CD4-positive, alpha-beta T cell (primary cell): ENCODE results near the gene TPD52L1. TPM values are rescaled to one million over a fixed set of nuclear protein-coding genes. Genes with fewer than 3 reads are reported as not detected.
"Not testable (repeated sequence)": the region's sequence is repeated elsewhere in the genome, so short reads cannot be mapped to it uniquely, and the experiment has no call there.

Source experiments
- ATAC-seq: fragments of 200-7000 bp; cut with Tn5 transposase; one replicate; pipeline ENCODE4 v1.10.0; 2022; ENCODE audit warnings: mild to moderate bottlenecking; ENCODE audit not compliant: poor library complexity
- CTCF ChIA-PET: fragments of 350-600 bp; sonication (Branson Sonifier 250); formaldehyde crosslinking; loops from one replicate; lab custom pipeline; 2021; ENCODE audit warnings: antibody characterized with exemption, inconsistent platforms; lab: Charles Lee
- POLR2A ChIA-PET: fragments of 350-600 bp; sonication (Branson Sonifier 250); formaldehyde crosslinking; loops from one replicate; lab custom pipeline; 2021; ENCODE audit warnings: antibody characterized with exemption, inconsistent platforms; lab: Charles Lee
- DNase-seq, 14 experiments: peaks; one replicate each; pipeline ENCODE4 v3.0.0-alpha.2; 2013 to 2020; ENCODE audit warnings: mixed read lengths in 2 of 14
- H3K27ac ChIP-seq, 2 donors: one replicate each; pipeline versions ENCODE4 v1.5.1 to v1.7.0; 2013; ENCODE audit warnings: low read length in 2 of 2, low read depth in 1 of 2, mild to moderate bottlenecking in 1 of 2
- H3K27me3 ChIP-seq, 2 experiments: 1 replicate in 1 of 2; 2 replicates in 1 of 2; pipeline versions ENCODE4 v1.6.1 to v1.7.0; 2013; ENCODE audit warnings: low read length in 2 of 2, control low read depth in 1 of 2, mild to moderate bottlenecking in 1 of 2, moderate library complexity in 1 of 2; ENCODE audit not compliant: insufficient read depth in 2 of 2, control insufficient read depth in 1 of 2
- H3K36me3 ChIP-seq: one replicate; pipeline ENCODE4 v1.6.1; 2013; ENCODE audit warnings: low read length, control low read depth; ENCODE audit not compliant: insufficient read depth
- H3K4me1 ChIP-seq: one replicate; pipeline ENCODE4 v1.6.1; 2013; ENCODE audit warnings: low read length, control low read depth; ENCODE audit not compliant: insufficient read depth
- H3K4me3 ChIP-seq: one replicate; pipeline ENCODE4 v1.5.1; 2013; ENCODE audit warnings: mild to moderate bottlenecking, low read length, moderate library complexity
- H3K9me3 ChIP-seq, 2 experiments: 1 replicate in 1 of 2; 2 replicates in 1 of 2; pipeline versions ENCODE4 v1.6.1 to v1.7.0; 2013; ENCODE audit warnings: low read length in 2 of 2, mild to moderate bottlenecking in 2 of 2, control low read depth in 1 of 2, moderate library complexity in 1 of 2; ENCODE audit not compliant: control insufficient read depth in 1 of 2, insufficient read depth in 1 of 2
- H3K27ac Mint-ChIP-seq: one replicate; pipeline ENCODE4 v1.8.0; 2020; ENCODE audit warnings: mixed read lengths
- H3K27me3 Mint-ChIP-seq: one replicate; pipeline ENCODE4 v1.8.0; 2021; ENCODE audit warnings: mixed read lengths
- H3K36me3 Mint-ChIP-seq: one replicate; pipeline ENCODE4 v1.8.0; 2021; ENCODE audit warnings: low read depth, mixed read lengths
- H3K4me1 Mint-ChIP-seq: one replicate; pipeline ENCODE4 v1.8.0; 2021; ENCODE audit warnings: low read depth, mixed read lengths
- H3K4me3 Mint-ChIP-seq: one replicate; pipeline ENCODE4 v1.8.0; 2020; ENCODE audit warnings: mild to moderate bottlenecking, mixed read lengths
- H3K9me3 Mint-ChIP-seq: one replicate; pipeline ENCODE4 v1.8.0; 2020; ENCODE audit warnings: mixed read lengths
- CTCF ChIP-seq: fragments of 200-600 bp; IDR thresholded peaks from one replicate; pipeline ENCODE4 v1.8.0; 2022; ENCODE audit warnings: antibody characterized with exemption, mild to moderate bottlenecking
- intact Hi-C, 2 experiments: fragments of 100-400 bp; cut with DNase I in 1 of 2; cut with micrococcal nuclease in 1 of 2; formaldehyde crosslinking; loops; one replicate each; pipeline versions ENCODE4 v1.15.1 to v1.9.0; 2023 to 2025; cut with DNase I, micrococcal nuclease
- total RNA-seq, 174 experiments: library from RNA in 2 of 174; stranded (reverse) in 2 of 174; gene quantifications; one replicate each; pipeline ENCODE4 v1.2.3 and lab custom pipeline; 2021 to 2026

Gene TPD52L1
- total RNA-seq, 2 experiments from 2014 or later, result not detected

GRCh38 chr6:125124049-125124669, 29.4 kb upstream of the TPD52L1 start:
- Mint-ChIP-seq H3K36me3 (no peaks in the 10 kb centered on the region), H3K27me3 (peaks cover 27% of the 10 kb centered on the region), H3K27ac (no peak overlapping the region), H3K4me3 (no peak overlapping the region), H3K9me3 (no peaks in the 10 kb centered on the region), H3K4me1 (no peaks in the 10 kb centered on the region)
- H3K4me3 ChIP-seq, result no peak overlapping the region
- ATAC-seq (no peak), DNase-seq (no peak)
- CTCF ChIA-PET, result interaction anchor here (1.8 kb wide), 1 partner anchor 10 kb away, joined by 4 read pairs; no protein-coding TSS in a partner anchor
- POLR2A ChIA-PET, result no interaction called here
- intact Hi-C loops, result no loop called here
- H3K27me3 ChIP-seq, result peaks cover 0 to 3% of the 10 kb centered on the region in 2 experiments
- no peak overlapping the region for H3K27ac ChIP-seq
- no peaks in the 10 kb centered on the region for H3K36me3 ChIP-seq
- H3K9me3 ChIP-seq, result peaks cover 0 to 10% of the 10 kb centered on the region in 2 experiments
- H3K4me1 ChIP-seq, result no peaks in the 10 kb centered on the region
- TF ChIP-seq CTCF, result no peak

- H3K9me3 ChIP-seq, result peaks cover 0 to 10% of the 10 kb centered on the region in 2 experiments
- intact Hi-C loops, H3K4me3 Mint-ChIP-seq, H3K27ac Mint-ChIP-seq, H3K4me1 ChIP-seq, CTCF ChIA-PET, H3K27ac ChIP-seq, H3K4me1 Mint-ChIP-seq, DNase-seq, H3K9me3 Mint-ChIP-seq, H3K36me3 Mint-ChIP-seq, ATAC-seq, H3K4me3 ChIP-seq, H3K36me3 ChIP-seq, H3K27me3 ChIP-seq, POLR2A ChIA-PET: not testable (repeated sequence)
- peaks cover 28% of the 10 kb centered on the region for H3K27me3 Mint-ChIP-seq
These were observed 27.7 kb upstream of the TPD52L1 start for GRCh38 chr6:125125856-125126255.

GRCh38 chr6:125129354-125129753, 24.2 kb upstream of the TPD52L1 start:
- Histone ChIP-seq H3K27me3 (peaks cover 0 to 3% of the 10 kb centered on the region in 2 experiments), H3K9me3 (peaks cover 0 to 7% of the 10 kb centered on the region in 2 experiments), H3K27ac (no peak overlapping the region), H3K36me3 (no peaks in the 10 kb centered on the region), H3K4me1 (no peaks in the 10 kb centered on the region), H3K4me3 (no peak overlapping the region)
- DNase-seq (no peak), ATAC-seq (no peak)
- no peaks in the 10 kb centered on the region for H3K36me3 Mint-ChIP-seq
- H3K4me1 Mint-ChIP-seq, result no peaks in the 10 kb centered on the region
- TF ChIP-seq CTCF, result no peak
- POLR2A ChIA-PET, result no interaction called here
- intact Hi-C loops, result no loop called here
- H3K4me3 Mint-ChIP-seq, result no peak overlapping the region
- H3K27me3 Mint-ChIP-seq, result peaks cover 22% of the 10 kb centered on the region
- CTCF ChIA-PET, result no interaction called here
- H3K9me3 Mint-ChIP-seq, result no peaks in the 10 kb centered on the region
- H3K27ac Mint-ChIP-seq, result no peak overlapping the region

- intact Hi-C loops, result no loop called here
- DNase-seq (no peak), ATAC-seq (no peak)
- Mint-ChIP-seq H3K27ac (no peak overlapping the region), H3K27me3 (peaks cover 15% of the 10 kb centered on the region), H3K4me1 (no peaks in the 10 kb centered on the region), H3K36me3 (no peaks in the 10 kb centered on the region), H3K4me3 (no peak overlapping the region), H3K9me3 (no peaks in the 10 kb centered on the region)
- Histone ChIP-seq H3K36me3 (no peaks in the 10 kb centered on the region), H3K4me3 (no peak overlapping the region), H3K4me1 (no peaks in the 10 kb centered on the region), H3K9me3 (no peaks in the 10 kb centered on the region), H3K27me3 (no peaks in the 10 kb centered on the region), H3K27ac (no peak overlapping the region)
- POLR2A ChIA-PET, result no interaction called here
- CTCF ChIA-PET, result no interaction called here
- TF ChIP-seq CTCF, result no peak
These were observed 21.5 kb upstream of the TPD52L1 start for GRCh38 chr6:125132058-125132457.
